CD4-positive, CD25-positive, alpha-beta regulatory T cell (primary cell): Measurements from ENCODE around the gene ZDHHC13. TPM values are rescaled to one million over a fixed set of nuclear protein-coding genes. Genes with fewer than 3 reads are reported as not detected.

Source experiments
- ATAC-seq, 2 donors: fragments of 150-1000 bp; cut with Tn5 transposase; one replicate each; pipeline ENCODE4 v1.10.0; 2021; ENCODE audit warnings: low read depth in 2 of 2, moderate number of reproducible peaks in 2 of 2, moderate library complexity in 1 of 2
- DNase-seq, 3 donors: peaks; one replicate each; pipeline versions ENCODE4 v3.0.0 to v3.0.0-alpha.2; 2012 to 2022; ENCODE audit warnings: mixed read lengths in 1 of 3
- H3K27ac ChIP-seq: one replicate; pipeline ENCODE4 v1.7.0; 2013; ENCODE audit warnings: mild to moderate bottlenecking, low read length; ENCODE audit not compliant: insufficient read depth, poor library complexity, severe bottlenecking
- H3K27me3 ChIP-seq: one replicate; pipeline ENCODE4 v1.7.0; 2013; ENCODE audit warnings: low read length; ENCODE audit not compliant: control insufficient read depth, insufficient read depth
- H3K36me3 ChIP-seq: one replicate; pipeline ENCODE4 v1.7.0; 2013; ENCODE audit warnings: mild to moderate bottlenecking, low read length, moderate library complexity; ENCODE audit not compliant: control insufficient read depth, insufficient read depth
- H3K4me1 ChIP-seq: 2 replicates; pipeline ENCODE4 v1.7.0; 2013; ENCODE audit warnings: mild to moderate bottlenecking, low read length; ENCODE audit not compliant: insufficient read depth, control insufficient read depth, poor library complexity, severe bottlenecking
- H3K4me3 ChIP-seq: one replicate; pipeline ENCODE4 v1.7.0; 2013; ENCODE audit warnings: low read depth, mild to moderate bottlenecking, low read length, moderate library complexity
- H3K9me3 ChIP-seq, 2 experiments: 1 replicate in 1 of 2; 2 replicates in 1 of 2; pipeline ENCODE4 v1.7.0; 2013; ENCODE audit warnings: low read length in 2 of 2, mild to moderate bottlenecking in 1 of 2, moderate library complexity in 1 of 2; ENCODE audit not compliant: control insufficient read depth in 2 of 2
- H3K27ac Mint-ChIP-seq, 3 donors: one replicate each; pipeline ENCODE4 v1.8.0; 2020 to 2022; ENCODE audit warnings: mild to moderate bottlenecking in 3 of 3, mixed read lengths in 3 of 3, moderate library complexity in 2 of 3
- H3K27me3 Mint-ChIP-seq: one replicate; pipeline ENCODE4 v1.8.0; 2022; ENCODE audit warnings: mild to moderate bottlenecking, mixed read lengths
- H3K36me3 Mint-ChIP-seq: one replicate; pipeline ENCODE4 v1.8.0; 2020; ENCODE audit warnings: mixed read lengths
- H3K4me1 Mint-ChIP-seq, 4 donors: one replicate each; pipeline ENCODE4 v1.8.0; 2020 to 2022; ENCODE audit warnings: mixed read lengths in 4 of 4, mild to moderate bottlenecking in 1 of 4
- H3K4me3 Mint-ChIP-seq, 4 donors: one replicate each; pipeline ENCODE4 v1.8.0; 2020 to 2022; ENCODE audit warnings: mild to moderate bottlenecking in 4 of 4, mixed read lengths in 4 of 4, moderate library complexity in 3 of 4
- H3K9me3 Mint-ChIP-seq, 7 donors: one replicate each; pipeline ENCODE4 v1.8.0; 2020 to 2022; ENCODE audit warnings: mixed read lengths in 7 of 7, mild to moderate bottlenecking in 3 of 7, moderate library complexity in 2 of 7
- polyA plus RNA-seq, 4 donors: library from polyadenylated mRNA; unstranded; fragments of 300-500 nt; fragmentation: Illumina TruSeq; gene quantifications; one replicate each; pipeline ENCODE4 v1.2.3, GENCODE V29; 2021
- total RNA-seq: library from RNA; stranded (reverse); gene quantifications from one replicate; pipeline ENCODE4 v1.2.3, GENCODE V29; 2022

The ZDHHC13 gene
- total and polyA plus RNA-seq, 5 donors from 2014 or later, result 9.6 to 21.0 (median 16.2) TPM

DNA sequence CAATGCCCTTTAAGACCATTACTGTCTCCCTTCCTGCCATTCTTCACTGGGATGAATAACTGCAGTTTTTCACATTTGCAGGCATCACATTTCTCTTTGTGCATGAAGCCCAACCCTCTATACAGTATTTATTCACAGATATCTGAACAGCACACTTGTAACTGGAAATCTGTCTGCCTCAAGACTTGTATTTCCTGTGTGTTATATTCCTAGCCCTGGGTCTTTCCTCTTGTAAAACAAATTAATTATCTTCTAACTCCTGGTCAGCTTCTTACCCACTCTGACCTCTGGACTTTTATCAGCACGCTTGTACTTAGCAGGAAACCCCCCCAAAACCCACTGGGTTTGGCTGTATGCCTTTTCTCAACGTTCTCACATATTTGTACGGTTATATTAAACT, 82.8 kb downstream of the ZDHHC13 start:
- no peak for ATAC-seq
- Mint-ChIP-seq H3K27ac (no peak overlapping the region), H3K4me1 (peaks cover 0 to 4% (median 0%) of the 10 kb centered on the region in 4 donors)

DNA sequence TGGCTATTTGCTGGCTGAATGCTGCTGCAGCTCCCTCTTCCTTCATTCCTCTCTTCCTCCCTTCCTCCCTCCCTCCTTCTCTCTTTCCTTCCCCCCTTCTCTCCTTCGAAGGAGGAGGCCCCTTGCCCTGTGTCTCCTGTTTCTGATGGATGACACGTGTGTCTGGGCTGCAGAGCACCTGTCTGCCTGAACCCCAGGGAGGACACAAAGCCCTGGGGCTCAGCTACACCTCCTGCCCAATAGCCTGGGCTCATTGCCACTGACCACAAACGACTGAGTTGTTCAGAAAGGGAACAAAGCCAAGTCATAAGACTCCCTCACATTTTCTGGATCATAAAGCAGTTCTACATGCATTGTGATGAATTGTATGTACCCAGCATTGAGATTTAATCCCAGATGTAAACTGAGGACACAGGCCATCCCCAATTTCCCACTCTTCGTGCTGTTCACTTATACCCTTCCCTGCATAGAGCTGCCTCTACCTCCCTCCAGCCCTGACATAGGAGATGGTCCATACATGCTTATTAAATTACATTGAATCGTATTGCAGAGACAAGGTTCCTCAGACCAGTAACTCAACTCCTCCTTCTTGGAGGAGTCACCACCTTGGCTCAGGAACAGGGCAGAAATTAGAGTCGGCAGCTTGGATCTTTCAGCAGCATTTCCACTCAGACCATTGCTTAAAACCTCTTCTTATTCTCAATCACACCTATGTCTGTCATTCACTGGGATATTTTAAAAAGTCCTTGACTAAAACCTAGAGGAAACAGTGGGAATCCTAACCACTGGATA, 83.6 kb downstream of the ZDHHC13 start:
- Histone ChIP-seq H3K27ac (no peak overlapping the region), H3K9me3 (no peaks in the 10 kb centered on the region), H3K36me3 (no peaks in the 10 kb centered on the region), H3K4me3 (no peak overlapping the region), H3K27me3 (peaks cover 3% of the 10 kb centered on the region), H3K4me1 (no peaks in the 10 kb centered on the region)
- Mint-ChIP-seq H3K4me1 (peaks cover 0 to 4% (median 0%) of the 10 kb centered on the region in 4 donors), H3K4me3 (no peak overlapping the region), H3K27me3 (peaks cover 18% of the 10 kb centered on the region), H3K9me3 (no peaks in the 10 kb centered on the region), H3K27ac (no peak overlapping the region), H3K36me3 (no peaks in the 10 kb centered on the region)
- no peak for DNase-seq
- ATAC-seq, result no peak

More for the DNA sequence above, 82.8 kb downstream of the ZDHHC13 start:
- H3K4me1 ChIP-seq, result no peaks in the 10 kb centered on the region
- Mint-ChIP-seq H3K36me3 (no peaks in the 10 kb centered on the region), H3K27me3 (peaks cover 18% of the 10 kb centered on the region), H3K4me3 (no peak overlapping the region), H3K9me3 (no peaks in the 10 kb centered on the region)
- no peak overlapping the region for H3K27ac ChIP-seq
- DNase-seq, result no peak
- H3K27me3 ChIP-seq, result peaks cover 3% of the 10 kb centered on the region
- H3K4me3 ChIP-seq, result no peak overlapping the region
- no peaks in the 10 kb centered on the region for H3K9me3 ChIP-seq
- H3K36me3 ChIP-seq, result no peaks in the 10 kb centered on the region

- Histone ChIP-seq H3K9me3 (no peaks in the 10 kb centered on the region), H3K4me3 (no peak within 1 kb of the TSS), H3K27me3 (peaks cover 3% of the 10 kb centered on the region), H3K36me3 (no peaks in the 10 kb centered on the region), H3K4me1 (no peaks in the 10 kb centered on the region), H3K27ac (no peak within 1 kb of the TSS)
- no peak for DNase-seq
- Mint-ChIP-seq H3K27ac (peak within 1 kb of the TSS in 1 of 3 donors; percentile 52), H3K27me3 (peaks cover 25% of the 10 kb centered on the region), H3K4me1 (peaks cover 0 to 4% (median 0%) of the 10 kb centered on the region in 4 donors), H3K36me3 (no peaks in the 10 kb centered on the region), H3K4me3 (no peak within 1 kb of the TSS), H3K9me3 (no peaks in the 10 kb centered on the region)
- no peak for ATAC-seq
These were observed 85.0 kb downstream of the ZDHHC13 start, which contains the start of gene CSRP3 for GRCh38 chr11:19201737-19202605. Gene CSRP3 (minus strand): TSS chr11:19201983. CDS start chr11:19192448, 9,535 bp downstream.

DNA sequence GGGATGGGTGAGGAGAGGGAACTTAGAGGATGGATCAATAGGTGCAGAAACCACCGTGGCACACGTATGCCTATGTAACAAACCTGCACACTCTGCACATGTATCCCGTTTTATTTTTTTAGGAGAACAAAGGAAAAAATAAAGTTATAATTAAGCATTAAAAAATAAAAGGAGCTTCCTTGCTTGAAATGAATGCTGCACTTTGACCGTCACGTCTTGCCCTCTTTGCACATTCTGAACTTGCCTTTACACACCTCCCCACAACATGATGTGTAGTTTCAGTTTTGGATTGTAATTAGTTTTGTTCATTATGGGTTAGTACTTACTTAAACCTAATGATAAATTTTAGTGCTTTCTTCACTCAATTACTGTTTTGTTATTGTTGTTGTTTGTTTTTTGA, 87.9 kb downstream of the ZDHHC13 start:
- peaks cover 3% of the 10 kb centered on the region for H3K27me3 ChIP-seq
- Mint-ChIP-seq H3K36me3 (no peaks in the 10 kb centered on the region), H3K4me1 (peaks cover 0 to 4% (median 0%) of the 10 kb centered on the region in 4 donors), H3K27me3 (peaks cover 22% of the 10 kb centered on the region), H3K9me3 (no peaks in the 10 kb centered on the region), H3K4me3 (peak overlapping the region in 1 of 4 donors; percentile 30), H3K27ac (no peak overlapping the region)
- H3K4me1 ChIP-seq, result no peaks in the 10 kb centered on the region
- no peak overlapping the region for H3K4me3 ChIP-seq
- H3K9me3 ChIP-seq, result no peaks in the 10 kb centered on the region
- DNase-seq (no peak), ATAC-seq (no peak)
- H3K36me3 ChIP-seq, result no peaks in the 10 kb centered on the region
- no peak overlapping the region for H3K27ac ChIP-seq

DNA sequence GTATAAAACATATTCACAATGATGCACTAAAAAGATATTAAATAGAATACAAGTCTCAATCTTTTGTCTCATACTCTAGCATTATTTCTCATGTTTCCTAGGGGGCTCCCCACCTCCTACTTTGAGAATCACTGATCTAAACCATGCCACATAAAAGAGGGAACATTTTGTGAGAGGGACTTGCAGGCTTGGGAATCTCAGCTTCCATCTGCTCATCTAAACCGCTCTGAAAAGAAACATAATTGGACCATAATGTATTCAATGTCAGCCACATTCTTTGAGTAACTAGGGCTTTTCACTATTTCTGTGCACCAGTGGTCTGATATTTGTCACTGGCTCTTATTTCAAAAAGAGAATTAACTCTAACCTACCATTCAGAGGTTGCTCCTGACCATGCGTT, 91.2 kb downstream of the ZDHHC13 start:
- Histone ChIP-seq H3K4me3 (no peak overlapping the region), H3K36me3 (no peaks in the 10 kb centered on the region), H3K27ac (no peak overlapping the region), H3K27me3 (peaks cover 2% of the 10 kb centered on the region), H3K9me3 (no peaks in the 10 kb centered on the region), H3K4me1 (no peaks in the 10 kb centered on the region)
- DNase-seq (no peak), ATAC-seq (no peak)
- Mint-ChIP-seq H3K4me3 (no peak overlapping the region), H3K27me3 (peaks cover 25% of the 10 kb centered on the region), H3K9me3 (no peaks in the 10 kb centered on the region), H3K4me1 (no peaks in the 10 kb centered on the region), H3K36me3 (no peaks in the 10 kb centered on the region), H3K27ac (no peak overlapping the region)

GRCh38 chr11:19208959-19209546, 92.1 kb downstream of the ZDHHC13 start:
- Histone ChIP-seq H3K9me3 (no peaks in the 10 kb centered on the region), H3K4me3 (no peak overlapping the region), H3K27me3 (peaks cover 5% of the 10 kb centered on the region), H3K4me1 (no peaks in the 10 kb centered on the region), H3K27ac (no peak overlapping the region), H3K36me3 (no peaks in the 10 kb centered on the region)
- DNase-seq (no peak), ATAC-seq (no peak)
- no peak overlapping the region for H3K4me3 Mint-ChIP-seq
- no peaks in the 10 kb centered on the region for H3K36me3 Mint-ChIP-seq
- peaks cover 29% of the 10 kb centered on the region for H3K27me3 Mint-ChIP-seq
- no peak overlapping the region for H3K27ac Mint-ChIP-seq
- no peaks in the 10 kb centered on the region for H3K9me3 Mint-ChIP-seq
- no peaks in the 10 kb centered on the region for H3K4me1 Mint-ChIP-seq

GRCh38 chr11:19209617-19210370, 92.8 kb downstream of the ZDHHC13 start:
- Mint-ChIP-seq H3K9me3 (no peaks in the 10 kb centered on the region), H3K4me1 (no peaks in the 10 kb centered on the region), H3K4me3 (no peak overlapping the region), H3K27ac (no peak overlapping the region), H3K27me3 (peaks cover 35% of the 10 kb centered on the region), H3K36me3 (no peaks in the 10 kb centered on the region)
- DNase-seq (no peak), ATAC-seq (no peak)
- peaks cover 5% of the 10 kb centered on the region for H3K27me3 ChIP-seq
- no peaks in the 10 kb centered on the region for H3K4me1 ChIP-seq
- no peaks in the 10 kb centered on the region for H3K36me3 ChIP-seq
- H3K9me3 ChIP-seq, result no peaks in the 10 kb centered on the region
- no peak overlapping the region for H3K4me3 ChIP-seq
- no peak overlapping the region for H3K27ac ChIP-seq
